Tibial nerve (tissue), 4 donors: Measurements from ENCODE around the gene MAPKAP1. TPM values are rescaled to one million over a fixed set of nuclear protein-coding genes. Genes with fewer than 3 reads are reported as not detected.

ENCODE experiments used
- DNase-seq, 2 donors: peaks; one replicate each; pipeline ENCODE4 v3.0.0-alpha.2; 2019; ENCODE audit warnings: low spot score in 2 of 2
- H3K27ac ChIP-seq, 4 donors: fragments of 200-600 bp; sonication (generic) in 3 of 4; one replicate each; pipeline ENCODE4 v1.5.1; 2017 to 2019; ENCODE audit warnings: mild to moderate bottlenecking in 1 of 4
- H3K27me3 ChIP-seq, 2 donors: fragments of 200-600 bp; sonication (generic) in 1 of 2; one replicate each; pipeline versions ENCODE4 v1.5.1 to v1.6.0; 2017 to 2019
- H3K36me3 ChIP-seq, 3 donors: fragments of 200-600 bp; sonication (generic); one replicate each; pipeline ENCODE4 v1.5.1; 2018 to 2019
- H3K4me1 ChIP-seq, 4 donors: fragments of 200-600 bp; sonication (generic) in 3 of 4; one replicate each; pipeline ENCODE4 v1.5.1; 2017 to 2019
- H3K4me3 ChIP-seq, 4 donors: fragments of 200-600 bp; sonication (generic) in 3 of 4; one replicate each; pipeline ENCODE4 v1.5.1; 2017 to 2019; ENCODE audit warnings: mild to moderate bottlenecking in 1 of 4, moderate library complexity in 1 of 4
- H3K9me3 ChIP-seq, 4 donors: fragments of 200-600 bp; sonication (generic) in 3 of 4; one replicate each; pipeline ENCODE4 v1.5.1; 2017 to 2019
- CTCF ChIP-seq, 5 experiments: fragments of 200-600 bp in 3 of 5; fragments of 450-650 bp in 2 of 5; sonication (generic) in 3 of 5; IDR thresholded peaks; one replicate each; pipeline ENCODE4 v1.5.1; 2016 to 2019; ENCODE audit warnings: antibody characterized with exemption in 5 of 5, mild to moderate bottlenecking in 3 of 5, moderate library complexity in 2 of 5
- EP300 ChIP-seq, 2 donors: sonication (generic); formaldehyde crosslinking; IDR thresholded peaks; one replicate each; pipeline ENCODE4 v1.6.1; 2017; ENCODE audit warnings: antibody characterized with exemption in 2 of 2, mild to moderate bottlenecking in 1 of 2
- POLR2A ChIP-seq, 2 donors: fragments of 450-650 bp; IDR thresholded peaks; one replicate each; pipeline ENCODE4 v1.6.1; 2017; ENCODE audit warnings: antibody characterized with exemption in 2 of 2, mild to moderate bottlenecking in 2 of 2, moderate library complexity in 2 of 2
- WGBS, 2 donors: methylation state at CpG; one replicate each; pipeline ENCODE4 v1.1.5; 2018; 5-methylcytosine and 5-hydroxymethylcytosine counted together
- total RNA-seq, 4 donors: library from RNA; depleted of rRNA; stranded (reverse); fragments of >200 nt; gene quantifications; one replicate each; pipeline ENCODE4 v1.1.0, GENCODE V29; 2016

MAPKAP1 gene
- total RNA-seq, 4 donors from 2014 or later, result 61.4 to 111 (median 92.7) TPM

GRCh38 chr9:125497478-125497877 is 209.5 kb downstream of the MAPKAP1 start:
- TF ChIP-seq POLR2A (IDR thresholded peaks at IDR 0.05) (no peak), EP300 (IDR thresholded peaks at IDR 0.05) (no peak), CTCF (IDR thresholded peaks at IDR 0.05) (no peak)
- DNase-seq, result no peak
- Histone ChIP-seq H3K27ac (no peak overlapping the region), H3K4me1 (no peaks in the 10 kb centered on the region), H3K27me3 (no peaks in the 10 kb centered on the region), H3K9me3 (peaks cover 0 to 10% (median 0%) of the 10 kb centered on the region in 4 donors), H3K4me3 (no peak overlapping the region), H3K36me3 (peaks cover 0 to 20% (median 0%) of the 10 kb centered on the region in 3 donors)

- Histone ChIP-seq H3K9me3 (peaks cover 0 to under 1% (median 0%) of the 10 kb centered on the region in 4 donors), H3K27ac (no peak overlapping the region), H3K36me3 (peaks cover 0 to 11% (median 0%) of the 10 kb centered on the region in 3 donors), H3K27me3 (no peaks in the 10 kb centered on the region), H3K4me3 (no peak overlapping the region), H3K4me1 (no peaks in the 10 kb centered on the region)
- DNase-seq, result no peak
- 75 to 78% methylated on average over 7 of the region's 7 CpGs for WGBS, 2 donors
- TF ChIP-seq EP300 (IDR thresholded peaks at IDR 0.05) (no peak), POLR2A (IDR thresholded peaks at IDR 0.05) (no peak), CTCF (IDR thresholded peaks at IDR 0.05) (no peak)
These were observed 210.6 kb downstream of the MAPKAP1 start for GRCh38 chr9:125496313-125496834.

- Histone ChIP-seq H3K9me3 (no peaks in the 10 kb centered on the region), H3K27ac (no peak overlapping the region), H3K4me3 (no peak overlapping the region), H3K4me1 (no peaks in the 10 kb centered on the region), H3K36me3 (peaks cover 0 to 2% (median 0%) of the 10 kb centered on the region in 3 donors), H3K27me3 (no peaks in the 10 kb centered on the region)
- no peak for DNase-seq
- WGBS, 2 donors, result 75 to 96% methylated on average over 8 of the region's 8 CpGs
- TF ChIP-seq EP300 (IDR thresholded peaks at IDR 0.05) (no peak), POLR2A (IDR thresholded peaks at IDR 0.05) (no peak), CTCF (IDR thresholded peaks at IDR 0.05) (no peak)
These were observed 211.6 kb downstream of the MAPKAP1 start for GRCh38 chr9:125495172-125496119.

- Histone ChIP-seq H3K27me3 (no peaks in the 10 kb centered on the region), H3K27ac (no peak overlapping the region), H3K36me3 (no peaks in the 10 kb centered on the region), H3K4me1 (no peaks in the 10 kb centered on the region), H3K9me3 (no peaks in the 10 kb centered on the region), H3K4me3 (no peak overlapping the region)
- DNase-seq, result no peak
- 93 to 95% methylated on average over 1 of the region's 1 CpG for WGBS, 2 donors
- TF ChIP-seq CTCF (IDR thresholded peaks at IDR 0.05), result no peak
- TF ChIP-seq EP300 (IDR thresholded peaks at IDR 0.05), result no peak
- no peak for TF ChIP-seq POLR2A (IDR thresholded peaks at IDR 0.05)
These were observed 212.4 kb downstream of the MAPKAP1 start for GRCh38 chr9:125494653-125494915.

GRCh38 chr9:125493881-125494652 is 212.9 kb downstream of the MAPKAP1 start:
- H3K4me3 ChIP-seq, result no peak overlapping the region
- WGBS, 2 donors, result 83 to 89% methylated on average over 12 of the region's 12 CpGs
- TF ChIP-seq CTCF (IDR thresholded peaks at IDR 0.05), result no peak
- no peak for TF ChIP-seq POLR2A (IDR thresholded peaks at IDR 0.05)
- TF ChIP-seq EP300 (IDR thresholded peaks at IDR 0.05), result no peak
- no peaks in the 10 kb centered on the region for H3K36me3 ChIP-seq
- H3K9me3 ChIP-seq, result no peaks in the 10 kb centered on the region
- no peak overlapping the region for H3K27ac ChIP-seq
- no peak for DNase-seq
- H3K27me3 ChIP-seq, result no peaks in the 10 kb centered on the region
- H3K4me1 ChIP-seq, result no peaks in the 10 kb centered on the region
